Fibroblast of skin of abdomen (primary cell): ENCODE results near the gene CASP4.
"Not testable (repeated sequence)": the region's sequence is repeated elsewhere in the genome, so short reads cannot be mapped to it uniquely, and the experiment has no call there.

Experiments
- DNase-seq: peaks from one replicate; pipeline ENCODE4 v3.0.0-alpha.2; 2013

The CASP4 gene

GRCh38 chr11:104956528-104956927 is 11.8 kb downstream of the CASP4 start:
- DNase-seq = no peak

- DNase-seq = peak; percentile 53
Observed at GRCh38 chr11:104946907-104947306, 21.5 kb downstream of the CASP4 start.

GRCh38 chr11:104944076-104944475 is 24.3 kb downstream of the CASP4 start:
- no peak for DNase-seq

GRCh38 chr11:104943561-104943960 is 24.8 kb downstream of the CASP4 start:
- DNase-seq = no peak

- no peak for DNase-seq
Observed at GRCh38 chr11:104934594-104934993, 33.8 kb downstream of the CASP4 start.

- not testable (repeated sequence) for DNase-seq
Observed at GRCh38 chr11:104934073-104934472, 34.3 kb downstream of the CASP4 start.

GRCh38 chr11:104928811-104929210 is 39.6 kb downstream of the CASP4 start:
- DNase-seq = no peak

GRCh38 chr11:104926771-104927611 is 41.4 kb downstream of the CASP4 start:
- DNase-seq = no peak

- DNase-seq = no peak
Observed at GRCh38 chr11:104925850-104926249, 42.5 kb downstream of the CASP4 start.

GRCh38 chr11:104918113-104918824 is 50.1 kb downstream of the CASP4 start:
- DNase-seq = peak; percentile 77

GRCh38 chr11:104917271-104918112 is 50.9 kb downstream of the CASP4 start:
- DNase-seq = no peak

GRCh38 chr11:104916442-104916841 is 51.9 kb downstream of the CASP4 start:
- no peak for DNase-seq

- DNase-seq = no peak
Observed at GRCh38 chr11:104912102-104912501, 56.3 kb downstream of the CASP4 start.

- no peak for DNase-seq
Observed at GRCh38 chr11:104908186-104908531, 60.2 kb downstream of the CASP4 start.

GRCh38 chr11:104907521-104908185 is 60.7 kb downstream of the CASP4 start:
- DNase-seq = peak; percentile 85

- DNase-seq = no peak
Observed at GRCh38 chr11:104905271-104905670, 63.1 kb downstream of the CASP4 start.

- DNase-seq = no peak
Observed at GRCh38 chr11:104899226-104899625, 69.1 kb downstream of the CASP4 start.

- no peak for DNase-seq
Observed at GRCh38 chr11:104898685-104899013, 69.7 kb downstream of the CASP4 start.

- DNase-seq = no peak
Observed at GRCh38 chr11:104897891-104898684, 70.3 kb downstream of the CASP4 start, which contains the start of gene CASP12. Gene CASP12, minus strand, starts transcription at chr11:104898460.

- no peak for DNase-seq
Observed at GRCh38 chr11:104895634-104896033, 72.7 kb downstream of the CASP4 start.

GRCh38 chr11:104893876-104894275 is 74.5 kb downstream of the CASP4 start:
- DNase-seq = no peak
